Activated naive CD8-positive, alpha-beta T cell treated with anti-CD3 and anti-CD28 coated beads, Interleukin-2, amount 10 ng/mL, durations not matched to agents 7 days and 5 days (primary cell): ENCODE results near the gene EXOC6B. TPM values are rescaled to one million over a fixed set of nuclear protein-coding genes. Genes with fewer than 3 reads are reported as not detected.

Source experiments
- ATAC-seq: fragments of 150-1000 bp; cut with Tn5 transposase; one replicate; pipeline ENCODE4 v1.10.0; 2021; ENCODE audit warnings: low read depth, moderate library complexity
- POLR2A ChIA-PET: fragments of 350-600 bp; sonication (Branson Sonifier 250); formaldehyde crosslinking; loops from one replicate; lab custom pipeline; 2021; ENCODE audit warnings: antibody characterized with exemption; lab: Charles Lee
- DNase-seq: peaks from one replicate; pipeline ENCODE4 v3.0.0; 2021
- H3K27ac Mint-ChIP-seq: one replicate; pipeline ENCODE4 v1.8.0; 2022; ENCODE audit warnings: mild to moderate bottlenecking, mixed read lengths
- H3K27me3 Mint-ChIP-seq: one replicate; pipeline ENCODE4 v1.8.0; 2022; ENCODE audit warnings: mild to moderate bottlenecking, moderate library complexity, mixed read lengths
- H3K36me3 Mint-ChIP-seq: one replicate; pipeline ENCODE4 v1.8.0; 2021; ENCODE audit warnings: mild to moderate bottlenecking, mixed read lengths
- H3K4me1 Mint-ChIP-seq: one replicate; pipeline ENCODE4 v1.8.0; 2021; ENCODE audit warnings: mixed read lengths
- H3K4me3 Mint-ChIP-seq: one replicate; pipeline ENCODE4 v1.8.0; 2022; ENCODE audit warnings: mild to moderate bottlenecking, moderate library complexity, mixed read lengths
- H3K9me3 Mint-ChIP-seq: one replicate; pipeline ENCODE4 v1.8.0; 2021; ENCODE audit warnings: mixed read lengths
- total RNA-seq, 2 experiments: library from RNA; stranded (reverse); gene quantifications; one replicate each; pipeline ENCODE4 v1.2.3, GENCODE V29; 2021

EXOC6B gene
- total RNA-seq, 2 experiments from 2014 or later = 20.7 to 22.7 TPM

- Mint-ChIP-seq H3K4me3 (no peak overlapping the region), H3K9me3 (peaks cover 3% of the 10 kb centered on the region), H3K27me3 (peaks cover 18% of the 10 kb centered on the region), H3K4me1 (peaks cover 6% of the 10 kb centered on the region), H3K27ac (no peak overlapping the region), H3K36me3 (peaks cover 2% of the 10 kb centered on the region)
- POLR2A ChIA-PET = no interaction called here
- DNase-seq (no peak), ATAC-seq (no peak)
These were observed 17.5 kb upstream of the EXOC6B start for GRCh38 chr2:72843301-72843700.

GRCh38 chr2:72841462-72842125, 15.8 kb upstream of the EXOC6B start:
- no peak overlapping the region for H3K4me3 Mint-ChIP-seq
- DNase-seq (no peak), ATAC-seq (no peak)
- no peak overlapping the region for H3K27ac Mint-ChIP-seq
- POLR2A ChIA-PET = no interaction called here
- peaks cover 3% of the 10 kb centered on the region for H3K9me3 Mint-ChIP-seq
- H3K27me3 Mint-ChIP-seq = peaks cover 24% of the 10 kb centered on the region
- H3K4me1 Mint-ChIP-seq = peaks cover 6% of the 10 kb centered on the region
- H3K36me3 Mint-ChIP-seq = peaks cover 2% of the 10 kb centered on the region

- POLR2A ChIA-PET = no interaction called here
- DNase-seq (no peak), ATAC-seq (no peak)
- peaks cover 2% of the 10 kb centered on the region for H3K36me3 Mint-ChIP-seq
- peaks cover 6% of the 10 kb centered on the region for H3K4me1 Mint-ChIP-seq
- no peak overlapping the region for H3K4me3 Mint-ChIP-seq
- peaks cover 3% of the 10 kb centered on the region for H3K9me3 Mint-ChIP-seq
- H3K27ac Mint-ChIP-seq = no peak overlapping the region
- peaks cover 33% of the 10 kb centered on the region for H3K27me3 Mint-ChIP-seq
These were observed 14.2 kb upstream of the EXOC6B start for GRCh38 chr2:72840066-72840465.

- peaks cover 34% of the 10 kb centered on the region for H3K27me3 Mint-ChIP-seq
- peaks cover 3% of the 10 kb centered on the region for H3K9me3 Mint-ChIP-seq
- H3K4me3 Mint-ChIP-seq = no peak overlapping the region
- POLR2A ChIA-PET = interaction anchor here (0.6 kb wide), 1 partner anchor 441 kb away, joined by 5 read pairs; no protein-coding TSS in a partner anchor
- H3K27ac Mint-ChIP-seq = no peak overlapping the region
- DNase-seq (no peak), ATAC-seq (no peak)
- peaks cover 2% of the 10 kb centered on the region for H3K36me3 Mint-ChIP-seq
- H3K4me1 Mint-ChIP-seq = peaks cover 14% of the 10 kb centered on the region
These were observed 11.3 kb upstream of the EXOC6B start for GRCh38 chr2:72837171-72837570.

GRCh38 chr2:72835403-72835802, 9.6 kb upstream of the EXOC6B start:
- Mint-ChIP-seq H3K9me3 (peaks cover 3% of the 10 kb centered on the region), H3K36me3 (peaks cover 2% of the 10 kb centered on the region), H3K4me3 (no peak overlapping the region), H3K27me3 (peaks cover 28% of the 10 kb centered on the region), H3K27ac (no peak overlapping the region), H3K4me1 (peaks cover 18% of the 10 kb centered on the region)
- POLR2A ChIA-PET = no interaction called here
- no peak for ATAC-seq
- no peak for DNase-seq

- Mint-ChIP-seq H3K4me1 (peaks cover 23% of the 10 kb centered on the region), H3K27ac (no peak overlapping the region), H3K9me3 (no peaks in the 10 kb centered on the region), H3K36me3 (no peaks in the 10 kb centered on the region), H3K4me3 (no peak overlapping the region), H3K27me3 (peaks cover 22% of the 10 kb centered on the region)
- ATAC-seq (no peak), DNase-seq (no peak)
- POLR2A ChIA-PET = no interaction called here
These were observed 8.8 kb upstream of the EXOC6B start for GRCh38 chr2:72834596-72834995.

- H3K4me1 Mint-ChIP-seq = peaks cover 35% of the 10 kb centered on the region
- H3K4me3 Mint-ChIP-seq = peak overlapping the region; percentile 9
- peak overlapping the region; percentile 33 for H3K27ac Mint-ChIP-seq
- peaks cover 19% of the 10 kb centered on the region for H3K27me3 Mint-ChIP-seq
- POLR2A ChIA-PET = no interaction called here
- H3K36me3 Mint-ChIP-seq = no peaks in the 10 kb centered on the region
- ATAC-seq = peak; percentile 30
- H3K9me3 Mint-ChIP-seq = no peaks in the 10 kb centered on the region
- no peak for DNase-seq
These were observed 7.4 kb upstream of the EXOC6B start for GRCh38 chr2:72833084-72833714.

- H3K27me3 Mint-ChIP-seq = peaks cover 3% of the 10 kb centered on the region
- peaks cover 45% of the 10 kb centered on the region for H3K4me1 Mint-ChIP-seq
- POLR2A ChIA-PET = no interaction called here
- H3K9me3 Mint-ChIP-seq = no peaks in the 10 kb centered on the region
- no peak for DNase-seq
- H3K4me3 Mint-ChIP-seq = peak overlapping the region; percentile 72
- peak overlapping the region; percentile 93 for H3K27ac Mint-ChIP-seq
- peaks cover 2% of the 10 kb centered on the region for H3K36me3 Mint-ChIP-seq
- ATAC-seq = no peak
These were observed 4.4 kb upstream of the EXOC6B start for GRCh38 chr2:72830273-72830672.

- peak overlapping the region; percentile 93 for H3K27ac Mint-ChIP-seq
- peaks cover 2% of the 10 kb centered on the region for H3K36me3 Mint-ChIP-seq
- H3K4me1 Mint-ChIP-seq = peaks cover 55% of the 10 kb centered on the region
- POLR2A ChIA-PET = no interaction called here
- peak; percentile 67 for ATAC-seq
- H3K27me3 Mint-ChIP-seq = peaks cover 2% of the 10 kb centered on the region
- H3K4me3 Mint-ChIP-seq = peak overlapping the region; percentile 72
- no peaks in the 10 kb centered on the region for H3K9me3 Mint-ChIP-seq
- DNase-seq = no peak
These were observed 3.1 kb upstream of the EXOC6B start for GRCh38 chr2:72828840-72829507.

- H3K4me3 Mint-ChIP-seq = no peak overlapping the region
- peaks cover 49% of the 10 kb centered on the region for H3K4me1 Mint-ChIP-seq
- H3K36me3 Mint-ChIP-seq = peaks cover 3% of the 10 kb centered on the region
- H3K27me3 Mint-ChIP-seq = no peaks in the 10 kb centered on the region
- DNase-seq = no peak
- no peak for ATAC-seq
- H3K9me3 Mint-ChIP-seq = no peaks in the 10 kb centered on the region
- peak overlapping the region; percentile 26 for H3K27ac Mint-ChIP-seq
- POLR2A ChIA-PET = no interaction called here
These were observed 2.3 kb upstream of the EXOC6B start for GRCh38 chr2:72827966-72828646.

- Mint-ChIP-seq H3K4me3 (no peak overlapping the region), H3K27me3 (no peaks in the 10 kb centered on the region), H3K27ac (peak overlapping the region; percentile 26), H3K4me1 (peaks cover 49% of the 10 kb centered on the region), H3K36me3 (peaks cover 9% of the 10 kb centered on the region), H3K9me3 (no peaks in the 10 kb centered on the region)
- ATAC-seq (no peak), DNase-seq (no peak)
- POLR2A ChIA-PET = no interaction called here
These were observed 1.7 kb upstream of the EXOC6B start for GRCh38 chr2:72827487-72827886.

- DNase-seq (no peak), ATAC-seq (no peak)
- POLR2A ChIA-PET = no interaction called here
- H3K36me3 Mint-ChIP-seq = peaks cover 14% of the 10 kb centered on the region
- H3K9me3 Mint-ChIP-seq = no peaks in the 10 kb centered on the region
- peak overlapping the region; percentile 94 for H3K4me3 Mint-ChIP-seq
- peak overlapping the region; percentile 92 for H3K27ac Mint-ChIP-seq
- H3K4me1 Mint-ChIP-seq = peaks cover 54% of the 10 kb centered on the region
- no peaks in the 10 kb centered on the region for H3K27me3 Mint-ChIP-seq
These were observed 284 bp upstream of the EXOC6B start for GRCh38 chr2:72826156-72826477.

GRCh38 chr2:72824224-72824842, 1.5 kb downstream of the EXOC6B start:
- H3K27ac Mint-ChIP-seq = peak overlapping the region; percentile 1
- H3K4me3 Mint-ChIP-seq = peak overlapping the region; percentile 94
- no peak for ATAC-seq
- DNase-seq = no peak
- peaks cover 44% of the 10 kb centered on the region for H3K4me1 Mint-ChIP-seq
- H3K36me3 Mint-ChIP-seq = peaks cover 20% of the 10 kb centered on the region
- peaks cover 3% of the 10 kb centered on the region for H3K9me3 Mint-ChIP-seq
- H3K27me3 Mint-ChIP-seq = no peaks in the 10 kb centered on the region
- POLR2A ChIA-PET = interaction anchor here (0.6 to 0.8 kb wide), 2 partner anchors 561 to 1685 kb away, joined by 3 to 6 read pairs; partner anchors contain the start of gene ALMS1
